ENCODE results near the gene ANKRD26. TPM values are rescaled to one million over a fixed set of nuclear protein-coding genes. Genes with fewer than 3 reads are reported as not detected.
"Not testable (repeated sequence)": the region's sequence is repeated elsewhere in the genome, so short reads cannot be mapped to it uniquely, and the experiment has no call there.

Gene ANKRD26
- total RNA-seq, 2 donors from 2014 or later = 6.2 to 9.2 TPM

DNA sequence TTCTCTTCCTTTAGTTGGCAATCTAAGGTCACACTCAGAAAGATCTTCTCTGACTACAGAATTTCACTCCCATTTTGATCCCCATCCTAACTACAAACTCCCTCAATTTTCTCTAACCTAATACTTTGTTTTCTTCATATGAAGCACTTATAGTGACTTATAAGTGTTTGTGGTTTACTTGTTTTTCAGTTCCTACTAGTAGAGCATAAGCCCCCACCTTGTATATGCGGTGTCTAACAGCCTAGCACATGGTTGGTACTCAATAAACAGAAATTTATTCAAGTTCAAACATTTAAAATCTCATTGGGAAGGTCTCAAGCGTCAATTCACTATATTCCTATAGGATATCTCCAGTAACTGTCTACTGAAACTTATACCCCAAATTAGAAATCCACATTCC lies 35.2 kb downstream of the ANKRD26 start:
- Mint-ChIP-seq H3K36me3 (ENCODE audit: low read depth) (peaks cover 48% of the 10 kb centered on the region), H3K9me3 (no peaks in the 10 kb centered on the region), H3K4me1 (no peaks in the 10 kb centered on the region), H3K4me3 (no peak overlapping the region), H3K27me3 (no peaks in the 10 kb centered on the region), H3K27ac (no peak overlapping the region)
- no peak for ATAC-seq (replicated peaks)

DNA sequence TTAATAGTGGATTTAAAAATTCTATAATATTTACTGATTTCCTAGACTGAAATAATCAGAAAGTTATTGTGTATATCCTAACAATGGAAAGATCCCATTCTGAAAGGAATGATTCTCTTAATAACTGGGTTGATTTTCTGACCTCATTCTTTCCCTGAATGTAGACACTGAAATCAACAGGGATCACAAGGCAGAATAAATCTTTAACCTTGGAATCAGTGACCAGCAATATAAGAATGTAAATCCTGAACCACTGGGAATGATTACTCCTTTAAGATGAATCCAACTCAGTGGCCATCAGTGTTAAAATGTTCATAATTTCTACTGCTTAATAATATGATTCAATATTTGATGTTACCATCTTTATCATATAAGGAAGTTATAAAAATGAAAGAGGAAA lies 47.6 kb downstream of the ANKRD26 start:
- Mint-ChIP-seq H3K4me1 (no peaks in the 10 kb centered on the region), H3K27me3 (no peaks in the 10 kb centered on the region), H3K36me3 (ENCODE audit: low read depth) (peaks cover 15% of the 10 kb centered on the region), H3K4me3 (no peak overlapping the region), H3K9me3 (no peaks in the 10 kb centered on the region), H3K27ac (no peak overlapping the region)
- ATAC-seq (replicated peaks) = no peak

DNA sequence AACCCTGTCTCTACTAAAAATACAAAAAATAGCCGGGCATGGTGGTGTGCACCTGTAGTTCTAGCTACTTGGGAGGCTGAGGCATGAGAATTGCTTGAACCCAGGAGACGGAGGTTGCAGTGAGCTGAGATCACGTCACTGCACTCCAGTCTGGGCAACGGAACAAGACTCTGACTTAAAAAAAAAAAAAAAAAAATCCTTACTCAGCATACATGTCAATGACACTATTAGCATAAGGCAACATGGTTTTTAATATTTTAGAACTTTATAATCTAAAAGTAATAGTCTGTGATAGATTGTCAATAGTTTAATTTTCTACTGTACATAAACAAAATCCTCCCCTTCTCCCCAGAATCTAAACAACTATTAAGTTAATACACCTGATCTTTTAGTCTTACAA lies 55.0 kb downstream of the ANKRD26 start:
- not testable (repeated sequence) for ATAC-seq (replicated peaks); H3K4me1 Mint-ChIP-seq; H3K27me3 Mint-ChIP-seq; H3K27ac Mint-ChIP-seq; H3K9me3 Mint-ChIP-seq; H3K4me3 Mint-ChIP-seq
- H3K36me3 Mint-ChIP-seq (ENCODE audit: low read depth) = peaks cover 37% of the 10 kb centered on the region

DNA sequence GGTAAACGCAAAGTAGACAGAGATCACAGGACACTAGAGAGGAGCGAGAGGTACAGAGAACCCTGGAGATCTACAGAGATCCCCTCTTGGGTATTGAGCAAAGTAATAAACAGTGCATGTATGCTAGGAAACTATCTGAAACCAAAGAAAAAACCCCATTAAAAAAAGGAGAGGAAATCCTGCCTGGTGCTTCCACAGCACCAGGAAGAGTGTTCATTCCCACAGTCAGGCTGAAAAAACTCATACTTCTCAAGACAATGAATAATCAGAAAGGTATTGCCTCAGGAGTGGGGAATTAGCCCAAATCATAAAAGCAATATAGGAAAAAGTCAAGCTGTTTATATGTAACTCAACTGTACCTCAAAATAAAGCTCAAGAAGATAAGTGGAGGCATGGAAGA lies 59.1 kb downstream of the ANKRD26 start:
- no peaks in the 10 kb centered on the region for H3K4me1 Mint-ChIP-seq
- no peak for ATAC-seq (replicated peaks)
- H3K9me3 Mint-ChIP-seq = no peaks in the 10 kb centered on the region
- no peak overlapping the region for H3K27ac Mint-ChIP-seq
- no peaks in the 10 kb centered on the region for H3K27me3 Mint-ChIP-seq
- no peak overlapping the region for H3K4me3 Mint-ChIP-seq
- H3K36me3 Mint-ChIP-seq (ENCODE audit: low read depth) = peaks cover 52% of the 10 kb centered on the region

DNA sequence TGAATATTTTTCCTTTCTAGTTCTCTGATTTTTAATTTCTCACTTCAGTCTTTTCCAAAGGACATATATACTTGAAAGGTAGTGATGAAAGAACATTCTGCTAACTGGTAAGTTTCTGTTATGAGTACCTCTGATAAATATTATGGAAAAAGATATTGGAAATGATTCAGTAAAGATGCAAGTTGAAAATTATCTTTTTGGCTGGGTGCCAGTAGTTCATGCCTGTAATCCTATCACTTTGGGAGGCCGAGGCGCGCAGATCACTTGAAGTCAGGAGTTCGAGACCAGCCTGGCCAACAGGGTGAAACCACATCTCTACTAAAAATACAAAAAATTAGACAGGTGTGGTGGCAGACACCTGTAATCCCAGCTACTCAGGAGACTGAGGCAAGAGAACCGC lies 62.1 kb downstream of the ANKRD26 start:
- ATAC-seq (replicated peaks) = no peak
- Mint-ChIP-seq H3K9me3 (no peaks in the 10 kb centered on the region), H3K4me3 (no peak overlapping the region), H3K27me3 (no peaks in the 10 kb centered on the region), H3K4me1 (peaks cover 10% of the 10 kb centered on the region), H3K36me3 (ENCODE audit: low read depth) (peaks cover 64% of the 10 kb centered on the region), H3K27ac (no peak overlapping the region)

DNA sequence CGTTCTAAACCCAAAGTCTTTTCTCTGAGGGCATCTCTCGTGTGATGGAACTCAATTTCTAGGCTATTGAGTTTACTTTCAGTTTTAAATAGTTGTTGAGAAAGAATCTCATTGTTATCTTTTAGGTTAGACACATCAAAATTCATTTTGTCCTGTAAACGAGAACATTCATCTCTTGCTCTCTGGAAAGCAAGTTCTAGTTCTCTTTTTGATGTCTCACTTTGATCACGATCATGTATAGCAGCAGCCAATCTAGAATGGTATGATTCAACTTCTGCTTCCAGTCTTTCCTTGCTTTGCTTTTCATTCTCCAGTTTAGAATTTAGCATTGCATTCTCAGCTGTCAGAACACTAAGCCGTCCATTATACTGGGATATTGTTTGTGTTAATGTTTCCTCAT lies 65.1 kb downstream of the ANKRD26 start:
- peak overlapping the region; percentile 12 for H3K27ac Mint-ChIP-seq
- H3K27me3 Mint-ChIP-seq = no peaks in the 10 kb centered on the region
- ATAC-seq (replicated peaks) = peak; percentile 70
- no peaks in the 10 kb centered on the region for H3K9me3 Mint-ChIP-seq
- peak overlapping the region; percentile 58 for H3K4me3 Mint-ChIP-seq
- H3K36me3 Mint-ChIP-seq (ENCODE audit: low read depth) = peaks cover 50% of the 10 kb centered on the region
- peaks cover 10% of the 10 kb centered on the region for H3K4me1 Mint-ChIP-seq

- peaks cover 36% of the 10 kb centered on the region for H3K36me3 Mint-ChIP-seq (ENCODE audit: low read depth)
- no peak overlapping the region for H3K27ac Mint-ChIP-seq
- no peaks in the 10 kb centered on the region for H3K9me3 Mint-ChIP-seq
- H3K27me3 Mint-ChIP-seq = no peaks in the 10 kb centered on the region
- peaks cover 5% of the 10 kb centered on the region for H3K4me1 Mint-ChIP-seq
- no peak overlapping the region for H3K4me3 Mint-ChIP-seq
- ATAC-seq (replicated peaks) = peak; percentile 32
Observed at GRCh38 chr10:27030060-27030459, 70.2 kb downstream of the ANKRD26 start.

DNA sequence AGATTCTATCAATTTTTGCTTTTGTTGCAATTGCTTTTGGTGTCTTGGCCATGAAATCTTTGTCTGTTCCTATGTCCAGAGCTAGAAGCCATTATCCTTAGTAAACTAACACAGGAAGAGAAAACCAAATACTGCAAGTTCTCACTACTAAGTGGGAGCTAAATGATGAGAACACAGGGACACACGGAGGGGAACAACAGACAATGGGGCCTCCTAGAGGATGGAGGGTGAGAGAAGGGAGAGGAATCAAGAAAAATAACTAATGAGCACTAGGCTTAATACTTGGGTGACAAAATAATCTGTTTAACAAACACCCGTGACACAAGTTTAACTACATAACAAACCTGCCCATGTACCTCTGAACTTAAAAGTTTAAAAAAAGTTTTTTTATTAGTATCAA lies 78.2 kb downstream of the ANKRD26 start:
- Mint-ChIP-seq H3K4me1 (peaks cover 6% of the 10 kb centered on the region), H3K27me3 (no peaks in the 10 kb centered on the region), H3K36me3 (ENCODE audit: low read depth) (peaks cover 11% of the 10 kb centered on the region), H3K4me3 (no peak overlapping the region), H3K9me3 (no peaks in the 10 kb centered on the region), H3K27ac (no peak overlapping the region)
- no peak for ATAC-seq (replicated peaks)

DNA sequence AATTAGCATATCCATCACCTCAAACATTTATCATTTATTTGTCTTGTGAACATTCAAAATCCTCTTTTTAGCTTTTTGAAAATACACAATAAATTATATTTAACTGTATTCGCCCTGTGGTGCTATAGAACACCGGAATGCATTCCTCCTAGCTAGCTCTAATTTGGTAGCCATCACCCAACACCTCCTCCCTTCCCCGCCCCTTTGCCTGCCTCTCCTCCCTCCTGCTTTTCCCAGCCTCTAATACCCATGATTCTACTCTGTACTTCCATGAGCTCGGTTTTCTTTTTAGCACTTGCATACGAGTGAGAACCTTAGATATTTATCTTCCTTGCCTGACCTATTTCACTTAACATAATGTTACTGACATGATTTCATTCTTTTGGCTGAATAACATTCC lies 80.1 kb downstream of the ANKRD26 start:
- Mint-ChIP-seq H3K9me3 (no peaks in the 10 kb centered on the region), H3K36me3 (ENCODE audit: low read depth) (peaks cover 11% of the 10 kb centered on the region), H3K27me3 (no peaks in the 10 kb centered on the region), H3K4me3 (no peak overlapping the region), H3K4me1 (peaks cover 6% of the 10 kb centered on the region), H3K27ac (no peak overlapping the region)
- ATAC-seq (replicated peaks) = no peak

GRCh38 chr10:27019827-27020226 lies 80.5 kb downstream of the ANKRD26 start:
- Mint-ChIP-seq H3K4me3 (no peak overlapping the region), H3K27me3 (no peaks in the 10 kb centered on the region), H3K36me3 (ENCODE audit: low read depth) (peaks cover 11% of the 10 kb centered on the region)

DNA sequence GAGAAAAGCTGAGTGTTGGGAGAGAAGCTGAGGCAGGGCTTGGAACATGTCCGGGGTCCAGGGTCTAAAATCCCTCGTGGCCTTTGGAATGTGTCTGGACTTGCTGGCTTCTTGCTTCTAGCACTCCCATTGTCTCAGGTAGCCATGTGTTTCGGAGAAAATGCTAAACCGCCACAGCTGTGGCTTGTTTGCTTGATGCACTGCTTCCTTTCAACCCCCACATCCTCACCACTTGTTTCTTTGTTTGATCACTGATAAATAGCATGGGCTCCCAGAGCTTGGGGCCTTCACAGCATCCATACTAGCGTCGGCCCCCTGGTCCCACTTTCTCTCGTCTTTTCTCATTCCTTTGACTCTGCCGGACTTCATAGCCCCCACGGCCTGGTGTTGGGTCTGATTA lies 102.7 kb downstream of the ANKRD26 start:
- no peaks in the 10 kb centered on the region for H3K36me3 Mint-ChIP-seq (ENCODE audit: low read depth)
- peaks cover 5% of the 10 kb centered on the region for H3K4me1 Mint-ChIP-seq
- no peaks in the 10 kb centered on the region for H3K27me3 Mint-ChIP-seq
- no peaks in the 10 kb centered on the region for H3K9me3 Mint-ChIP-seq
- ATAC-seq (replicated peaks) = no peak
- H3K27ac Mint-ChIP-seq = peak overlapping the region; percentile 46
- H3K4me3 Mint-ChIP-seq = no peak overlapping the region

More at GRCh38 chr10:27019827-27020226, 80.5 kb downstream of the ANKRD26 start:
- no peak overlapping the region for H3K27ac Mint-ChIP-seq
- no peak for ATAC-seq (replicated peaks)
- no peaks in the 10 kb centered on the region for H3K9me3 Mint-ChIP-seq
- H3K4me1 Mint-ChIP-seq = peaks cover 6% of the 10 kb centered on the region

DNA sequence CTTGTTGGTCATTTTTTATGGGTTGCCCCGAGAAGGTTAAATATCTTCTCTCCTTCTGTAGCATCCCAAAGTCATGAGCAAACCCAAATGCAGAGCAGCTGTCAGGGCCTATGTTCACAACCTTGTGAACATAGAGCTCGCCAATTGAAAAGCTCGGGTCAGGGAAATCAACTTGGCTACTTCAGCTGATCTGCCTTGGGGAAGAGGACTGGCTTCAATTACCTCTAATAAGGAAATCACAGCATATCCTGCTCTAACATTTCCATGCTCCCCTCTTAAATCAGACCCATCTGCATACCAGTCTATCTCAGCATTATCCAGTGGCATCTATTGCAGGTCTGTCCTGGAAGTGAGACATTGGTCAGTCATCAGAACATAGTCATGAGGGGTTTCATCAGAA lies 105.6 kb downstream of the ANKRD26 start:
- Mint-ChIP-seq H3K9me3 (no peaks in the 10 kb centered on the region), H3K27ac (no peak overlapping the region), H3K4me3 (no peak overlapping the region), H3K27me3 (no peaks in the 10 kb centered on the region), H3K4me1 (peaks cover 5% of the 10 kb centered on the region), H3K36me3 (ENCODE audit: low read depth) (no peaks in the 10 kb centered on the region)
- ATAC-seq (replicated peaks) = no peak

DNA sequence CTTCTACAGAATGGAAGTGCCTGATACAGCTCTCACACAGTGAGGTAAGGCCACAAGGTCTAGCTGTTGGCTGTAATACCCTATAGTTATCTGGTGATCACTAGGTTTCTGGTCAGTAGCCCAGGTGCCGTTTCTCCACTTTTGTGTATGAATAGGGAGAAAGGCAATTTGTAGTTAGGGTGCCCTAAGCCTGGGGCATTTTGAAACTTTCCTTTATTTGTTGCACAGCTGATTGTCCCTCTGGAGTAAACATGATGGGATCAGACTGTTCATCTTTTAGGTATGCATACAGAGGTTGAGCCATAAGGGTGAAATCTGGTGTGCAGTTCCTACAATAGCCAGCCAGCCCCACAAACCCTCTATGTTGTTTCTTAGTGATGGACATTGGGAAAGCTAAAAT lies 112.4 kb downstream of the ANKRD26 start:
- Mint-ChIP-seq H3K9me3 (no peaks in the 10 kb centered on the region), H3K36me3 (ENCODE audit: low read depth) (no peaks in the 10 kb centered on the region), H3K4me3 (no peak overlapping the region), H3K27me3 (no peaks in the 10 kb centered on the region), H3K4me1 (no peaks in the 10 kb centered on the region), H3K27ac (no peak overlapping the region)
- no peak for ATAC-seq (replicated peaks)

GRCh38 chr10:26983156-26983555 lies 117.1 kb downstream of the ANKRD26 start:
- no peaks in the 10 kb centered on the region for H3K36me3 Mint-ChIP-seq (ENCODE audit: low read depth)
- no peak overlapping the region for H3K4me3 Mint-ChIP-seq
- no peaks in the 10 kb centered on the region for H3K27me3 Mint-ChIP-seq
- H3K9me3 Mint-ChIP-seq = no peaks in the 10 kb centered on the region
- ATAC-seq (replicated peaks) = no peak
- H3K27ac Mint-ChIP-seq = no peak overlapping the region
- no peaks in the 10 kb centered on the region for H3K4me1 Mint-ChIP-seq

DNA sequence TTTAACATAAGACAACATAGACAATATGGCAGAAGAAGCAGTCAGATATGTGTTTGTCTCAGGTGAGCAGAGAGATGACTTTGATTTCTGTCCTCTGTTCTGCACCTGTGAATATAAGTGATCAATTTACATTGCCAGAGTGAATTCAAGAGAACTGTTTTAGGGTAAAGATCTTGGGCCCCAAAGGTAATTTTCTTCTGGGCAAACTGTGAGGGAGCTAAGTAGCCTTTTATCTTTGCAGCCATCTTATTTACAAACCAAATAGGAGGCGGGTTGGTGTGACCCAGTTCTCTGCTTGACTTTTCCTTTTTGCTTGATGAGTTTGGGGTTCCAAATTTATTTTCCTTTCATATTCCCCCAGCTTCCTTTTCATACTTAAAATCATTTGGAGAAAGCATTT lies 118.2 kb downstream of the ANKRD26 start:
- Mint-ChIP-seq H3K9me3 (no peaks in the 10 kb centered on the region), H3K4me3 (no peak overlapping the region), H3K4me1 (no peaks in the 10 kb centered on the region), H3K27ac (no peak overlapping the region), H3K36me3 (ENCODE audit: low read depth) (no peaks in the 10 kb centered on the region), H3K27me3 (no peaks in the 10 kb centered on the region)
- ATAC-seq (replicated peaks) = no peak

DNA sequence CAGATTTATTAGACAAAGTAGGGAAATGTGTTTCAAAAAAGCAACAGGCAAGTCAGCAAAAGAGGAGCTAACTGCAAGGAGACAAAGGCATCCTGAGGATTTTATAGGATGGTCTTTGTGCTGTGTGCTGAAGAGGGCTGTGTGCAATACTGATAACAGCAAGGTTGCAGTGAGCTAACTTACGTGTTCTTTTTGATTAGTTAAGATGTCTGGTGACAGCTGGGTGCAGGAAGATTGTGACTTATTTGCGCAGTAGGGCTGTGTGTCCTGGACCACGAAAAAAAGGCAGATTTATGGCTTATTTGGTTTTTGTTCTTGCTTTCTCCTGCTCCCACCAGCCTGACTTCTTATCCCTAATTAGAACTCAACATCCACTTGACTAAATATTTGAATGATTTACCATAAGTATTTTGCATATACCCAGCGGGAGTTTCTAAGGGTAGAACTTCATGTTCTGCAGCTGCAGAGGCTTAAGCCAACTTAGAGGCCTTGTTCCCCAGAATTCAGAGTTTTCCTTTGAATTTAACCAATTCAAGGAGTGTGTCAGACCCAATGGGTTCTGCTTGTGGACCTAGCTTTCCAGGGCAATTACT lies 119.0 kb downstream of the ANKRD26 start:
- Mint-ChIP-seq H3K27me3 (no peaks in the 10 kb centered on the region), H3K27ac (no peak overlapping the region), H3K4me3 (no peak overlapping the region), H3K9me3 (no peaks in the 10 kb centered on the region), H3K4me1 (no peaks in the 10 kb centered on the region), H3K36me3 (ENCODE audit: low read depth) (no peaks in the 10 kb centered on the region)
- no peak for ATAC-seq (replicated peaks)

Data from activated T-helper 17 cell treated with anti-CD3 and anti-CD28 coated beads, Interleukin-2, amount 50 U/mL, for 72 hours (primary cell).